HG03565 (cell line): ENCODE measurements around the gene SATB2.

Experiments used
- ATAC-seq: cut with Tn5 transposase; IDR thresholded peaks from one replicate; pipeline ENCODE4 v1.9.1; 2021; ENCODE audit warnings: mild to moderate bottlenecking, moderate library complexity; ENCODE audit not compliant: unreplicated experiment

The SATB2 gene

DNA sequence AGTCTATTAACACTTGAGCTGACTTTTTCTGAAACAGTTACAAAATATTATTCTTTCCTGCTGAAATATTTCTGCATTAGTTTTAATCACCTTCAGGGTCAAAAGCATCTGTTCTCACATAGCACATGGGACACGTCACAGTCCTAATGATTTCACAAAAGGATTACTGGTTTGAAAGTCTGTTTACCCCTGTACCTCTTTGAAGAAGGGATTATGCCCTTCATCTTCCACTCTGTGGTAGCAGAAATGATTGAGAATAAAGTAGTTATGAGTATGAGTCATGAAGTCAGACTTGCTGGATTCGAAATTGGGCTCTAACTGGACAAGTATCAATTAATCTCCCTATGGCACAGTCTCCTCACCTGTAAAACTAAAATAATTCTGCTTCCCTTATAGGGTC lies 121.2 kb downstream of the SATB2 start:
- no peak for ATAC-seq

DNA sequence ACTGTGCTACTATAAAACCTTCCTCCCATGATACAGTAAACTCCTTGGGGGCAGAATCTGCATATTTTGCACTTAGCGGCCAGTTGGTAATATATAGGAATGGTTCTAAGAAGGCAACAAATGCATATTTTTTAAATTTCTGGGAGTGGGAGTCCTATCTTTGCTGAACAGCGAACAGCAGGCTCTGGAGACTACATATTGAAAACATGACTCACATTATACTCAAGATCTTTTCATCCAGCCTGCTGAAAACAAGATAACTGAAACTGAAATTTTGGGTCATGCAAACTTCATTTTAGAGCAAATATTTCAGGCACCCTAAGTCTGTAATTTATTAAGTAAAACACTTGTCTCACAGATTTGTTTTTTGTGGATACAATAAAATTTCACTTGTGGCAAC lies 122.2 kb downstream of the SATB2 start:
- no peak for ATAC-seq

DNA sequence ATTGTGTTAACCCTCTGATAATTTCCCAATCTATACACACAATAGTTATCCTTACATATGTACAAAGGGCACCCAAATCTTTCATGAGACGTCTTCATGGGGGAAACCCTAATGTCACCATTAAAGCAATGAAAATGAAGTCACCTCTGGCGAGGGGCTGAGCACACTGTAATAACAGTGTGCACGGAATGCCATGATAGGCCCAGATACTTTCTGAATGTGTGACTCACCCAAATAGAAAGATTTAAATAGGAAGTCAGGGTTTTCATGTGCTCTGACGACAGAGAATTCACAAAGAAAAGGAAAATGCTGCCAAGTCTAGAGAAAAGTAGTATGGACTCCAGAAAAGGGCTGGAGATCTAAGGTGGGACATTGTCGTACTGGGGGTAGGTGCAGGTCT lies 128.3 kb downstream of the SATB2 start:
- no peak for ATAC-seq

DNA sequence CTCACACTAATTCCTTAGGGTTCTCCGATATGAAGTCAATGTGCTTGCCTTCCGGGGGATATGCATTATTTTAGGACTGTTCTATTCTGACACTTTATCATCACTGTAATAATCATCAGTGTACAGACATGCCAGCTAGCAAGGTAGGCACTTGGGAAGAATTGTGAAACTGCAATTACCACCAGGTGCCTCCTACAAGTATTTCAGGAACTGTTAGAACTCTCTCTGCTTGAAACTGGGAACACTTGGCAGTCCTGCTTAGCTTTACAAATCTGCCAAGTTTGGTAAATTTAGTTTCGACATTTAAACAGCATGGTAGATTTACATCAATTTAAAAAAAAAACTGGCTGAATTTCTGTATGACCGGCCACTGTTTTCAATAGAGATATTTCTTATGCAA lies 128.7 kb downstream of the SATB2 start:
- no peak for ATAC-seq

DNA sequence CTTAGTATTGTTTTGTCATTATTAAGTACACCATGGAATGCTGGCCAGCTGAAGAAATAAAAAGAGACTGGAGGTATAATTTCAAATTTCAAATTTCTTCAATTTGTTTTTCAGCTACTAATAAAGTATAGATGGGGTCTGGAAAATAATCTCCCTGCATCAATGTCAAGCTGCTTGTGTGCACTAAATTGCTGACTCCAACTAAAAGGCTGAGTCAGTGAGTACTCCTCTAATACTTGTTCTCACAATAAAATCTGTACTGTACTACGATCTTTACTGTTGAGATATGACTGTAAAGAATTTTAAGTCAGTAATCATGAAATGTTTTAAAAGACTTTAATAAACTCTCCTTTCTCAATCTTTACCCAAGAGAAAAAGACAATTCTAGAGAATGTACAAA lies 131.9 kb downstream of the SATB2 start:
- ATAC-seq, result no peak

DNA sequence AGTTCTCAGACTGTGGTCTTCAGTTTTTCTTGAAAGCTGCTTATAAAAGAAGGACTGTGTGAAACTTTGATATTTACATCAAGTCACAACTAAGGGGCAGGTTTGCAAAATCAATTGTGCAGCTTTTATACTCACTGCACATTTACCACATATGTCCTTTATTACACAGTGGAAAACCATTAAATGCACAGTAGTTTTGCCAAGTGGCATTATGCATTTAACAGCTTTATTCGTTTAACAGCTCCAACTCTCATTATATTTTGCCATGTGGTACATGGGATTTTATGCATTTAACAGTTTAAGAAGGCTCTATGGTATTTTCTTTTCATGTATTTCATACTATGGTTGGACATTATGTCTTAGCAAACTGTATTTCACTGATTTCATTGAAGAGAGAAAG lies 135.6 kb downstream of the SATB2 start:
- ATAC-seq, result no peak

DNA sequence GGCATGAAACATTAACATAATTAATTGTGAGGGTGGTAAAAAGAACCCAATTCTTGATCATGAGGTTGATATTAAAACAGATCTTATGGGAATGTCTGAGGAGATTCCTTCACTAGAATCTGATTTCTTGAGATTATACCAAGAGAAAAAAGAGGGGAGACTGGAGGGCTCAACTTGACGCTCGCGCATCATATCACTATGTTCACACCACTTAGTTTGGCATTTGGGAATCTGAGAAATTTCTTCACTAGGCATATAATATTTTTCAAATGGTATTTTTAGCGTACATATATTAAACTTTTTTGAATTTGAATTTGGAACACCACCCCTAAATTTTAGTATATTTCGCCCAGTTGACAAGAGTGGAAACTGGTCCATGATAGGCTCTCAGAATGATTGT lies 140.1 kb downstream of the SATB2 start:
- ATAC-seq, result no peak

DNA sequence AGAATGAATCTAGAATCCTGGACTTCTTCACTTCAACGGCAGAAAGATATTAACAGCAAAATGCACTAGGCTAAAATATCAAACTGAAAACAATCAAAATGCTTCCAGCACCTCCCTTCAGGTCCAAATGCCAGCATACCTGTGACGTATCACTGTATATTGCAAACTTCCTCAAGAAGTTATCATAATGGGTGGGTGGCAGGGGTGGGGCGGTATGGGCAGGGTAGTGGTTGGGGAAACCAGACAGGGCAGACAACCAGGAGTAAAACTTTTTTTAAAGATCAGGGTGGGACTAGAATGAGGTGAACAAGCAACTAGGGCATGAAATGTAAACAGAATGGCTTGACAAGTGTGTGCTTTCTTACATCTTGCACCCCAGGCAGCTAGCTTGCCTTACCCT lies 140.9 kb downstream of the SATB2 start:
- ATAC-seq, result no peak

DNA sequence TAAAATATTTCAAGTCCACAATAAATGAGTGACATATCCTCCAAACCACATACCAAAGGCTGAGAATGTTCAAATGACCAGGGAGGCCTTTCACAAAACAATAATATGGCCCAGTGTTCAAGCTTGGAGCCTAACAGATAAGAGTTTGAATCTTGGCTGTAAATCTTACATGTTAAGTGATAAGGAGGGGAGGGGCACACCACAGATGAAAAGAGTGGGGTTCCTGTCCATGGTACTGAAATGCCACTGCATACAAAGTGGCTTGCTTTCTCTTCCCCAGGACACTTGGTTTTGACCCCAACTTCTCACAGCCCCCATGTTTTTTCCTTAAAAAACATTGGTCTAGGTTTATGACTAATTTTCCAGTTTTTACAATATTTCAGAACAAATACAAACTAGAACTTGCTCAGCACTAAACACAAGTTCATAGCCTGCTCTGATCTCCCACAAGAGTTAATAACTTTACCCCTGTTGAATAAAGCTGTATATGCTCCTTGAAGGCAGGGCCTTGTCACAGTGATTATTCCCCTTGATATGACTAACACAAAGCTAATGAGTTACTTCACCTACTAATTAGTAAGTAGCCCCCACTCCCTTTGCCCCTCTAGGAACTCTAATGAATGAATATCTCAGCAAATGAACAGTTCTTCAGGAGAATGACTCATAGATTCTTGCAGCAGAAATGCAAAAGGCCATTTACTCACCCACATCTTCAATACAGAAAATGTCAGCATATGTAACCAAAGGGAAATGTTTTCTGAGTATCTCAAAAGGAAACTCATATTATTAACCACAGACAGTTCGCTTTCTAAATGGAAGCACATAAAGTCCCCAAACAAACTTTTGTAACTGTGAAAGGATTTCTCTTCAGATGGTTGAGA lies 142.2 kb downstream of the SATB2 start:
- no peak for ATAC-seq

DNA sequence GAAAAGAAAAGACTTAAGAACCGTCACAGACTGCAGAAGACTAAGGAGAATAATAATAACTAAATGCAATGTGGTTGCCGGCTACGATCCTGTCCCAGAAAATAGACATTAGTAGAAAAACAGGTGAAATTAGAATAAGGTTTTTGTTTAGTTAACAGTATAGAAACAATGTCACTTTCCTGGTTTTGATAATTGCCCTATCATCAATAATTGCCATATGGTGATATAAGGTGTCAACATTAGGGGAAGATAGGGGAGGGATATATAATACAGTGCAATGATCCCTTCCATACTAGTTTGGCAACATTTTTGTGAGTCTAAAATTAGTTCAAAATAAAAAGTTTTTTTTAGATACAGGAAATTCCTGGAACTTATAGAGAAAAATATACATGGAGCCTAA lies 144.8 kb downstream of the SATB2 start:
- ATAC-seq, result no peak

DNA sequence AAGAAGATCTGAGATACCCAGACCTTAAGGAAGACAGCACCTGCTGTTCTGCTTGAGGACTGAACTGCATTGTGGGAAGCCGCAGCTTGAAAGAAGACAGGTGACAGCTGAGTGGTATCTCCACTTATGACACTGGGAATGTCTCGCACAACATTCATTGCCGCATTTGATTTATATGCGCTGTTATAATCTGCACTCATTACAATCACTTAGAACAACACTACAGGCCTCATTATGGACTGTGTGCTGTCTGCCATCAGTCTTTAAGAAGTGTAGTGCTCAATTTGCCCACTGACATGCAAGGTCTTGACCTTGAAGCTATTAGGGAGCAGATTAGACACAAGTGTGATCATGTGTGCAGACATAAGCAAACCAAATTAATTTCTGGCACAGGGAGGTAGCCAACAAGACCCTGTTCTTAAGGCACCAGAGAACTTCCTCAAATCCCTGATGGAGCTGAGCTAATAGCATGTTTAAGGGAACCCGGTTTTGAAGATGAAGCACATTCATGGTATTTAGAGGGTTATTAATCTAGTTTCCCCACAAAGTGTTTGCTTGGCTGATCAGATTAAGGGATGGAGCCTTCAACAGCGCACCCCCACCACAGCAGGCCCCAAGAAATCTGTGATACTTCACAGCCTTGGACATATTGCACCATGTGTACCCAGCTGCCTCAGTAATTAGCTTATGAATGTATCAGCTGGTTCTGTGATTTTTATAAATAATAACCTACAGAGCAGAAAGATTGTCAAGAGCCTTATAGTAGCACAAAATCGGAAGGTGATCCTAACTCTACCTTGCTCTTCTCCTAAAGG lies 146.8 kb downstream of the SATB2 start:
- no peak for ATAC-seq

DNA sequence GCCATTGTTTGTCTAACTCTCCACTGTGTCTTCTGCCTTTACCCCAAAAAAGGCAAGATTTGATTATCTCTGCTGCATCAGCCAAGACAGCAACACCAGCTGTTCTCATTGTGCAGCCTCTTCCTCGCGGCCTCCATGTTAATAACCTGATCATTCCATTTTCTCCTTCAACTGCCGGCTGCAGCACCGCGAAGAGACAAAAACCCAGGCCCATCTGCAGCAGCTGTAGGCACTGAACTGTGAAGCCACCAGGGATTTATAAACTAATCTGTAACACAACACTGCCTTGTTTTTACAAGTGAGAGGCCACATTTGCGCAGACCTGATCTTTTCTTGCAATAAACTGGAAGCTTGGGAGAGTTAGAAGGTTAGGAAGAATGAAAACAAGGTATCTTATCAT lies 147.8 kb downstream of the SATB2 start:
- ATAC-seq, result no peak

DNA sequence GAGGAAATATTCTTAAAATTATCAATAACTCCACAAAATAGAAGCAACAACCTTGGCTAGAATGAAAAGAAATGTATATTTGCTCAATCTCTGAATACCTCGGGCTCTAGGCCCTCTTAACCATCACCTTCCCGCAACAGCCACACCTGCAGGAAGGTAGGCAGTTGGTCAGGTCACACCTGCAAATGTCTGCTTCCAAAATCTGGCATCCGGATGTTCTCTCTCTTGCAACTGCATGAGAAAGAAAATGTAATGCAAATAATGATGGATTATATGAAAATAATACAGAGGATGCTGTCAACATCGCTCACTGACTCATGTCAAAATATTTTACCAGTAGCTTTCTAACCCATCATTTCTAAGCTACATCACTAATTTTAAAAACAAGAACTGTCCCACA lies 148.3 kb downstream of the SATB2 start:
- ATAC-seq, result no peak

DNA sequence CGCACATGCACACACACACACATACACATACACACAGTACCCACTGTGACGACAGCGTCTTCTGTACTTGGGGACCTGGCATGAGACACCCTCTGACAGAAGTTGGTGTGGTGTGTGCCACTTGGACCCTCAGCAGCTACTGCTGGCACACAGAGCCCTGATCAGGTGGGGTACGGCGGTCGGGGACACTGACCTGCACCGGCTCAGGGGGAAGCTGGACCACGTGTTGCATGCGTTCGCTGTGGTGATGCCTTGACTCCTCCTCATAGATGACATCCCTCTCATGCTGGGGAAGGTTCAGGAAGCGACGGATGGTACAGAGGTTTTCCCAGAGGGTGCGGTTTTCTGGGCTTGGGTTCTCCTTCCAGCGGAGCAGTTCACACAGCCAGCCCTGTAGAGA lies 149.2 kb downstream of the SATB2 start:
- ATAC-seq, result no peak

DNA sequence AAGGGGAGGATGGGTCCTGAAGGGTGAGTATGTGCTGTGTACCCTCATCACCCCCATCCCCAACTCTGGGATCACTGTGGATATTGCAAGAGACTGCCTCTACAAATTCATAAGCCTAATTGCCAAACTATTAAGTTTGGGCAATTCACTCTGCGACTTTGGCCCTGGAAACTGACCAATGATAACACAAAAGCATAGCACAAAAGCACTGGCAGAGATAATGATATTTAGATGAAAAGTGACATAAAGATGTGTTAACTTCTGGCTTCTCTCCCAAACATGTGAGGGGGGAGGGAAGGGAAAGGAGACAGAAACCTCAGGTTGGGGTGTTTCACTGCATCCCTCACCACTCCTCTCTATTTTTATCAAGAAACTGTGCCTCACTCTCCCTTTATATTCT lies 150.3 kb downstream of the SATB2 start:
- ATAC-seq, result no peak

DNA sequence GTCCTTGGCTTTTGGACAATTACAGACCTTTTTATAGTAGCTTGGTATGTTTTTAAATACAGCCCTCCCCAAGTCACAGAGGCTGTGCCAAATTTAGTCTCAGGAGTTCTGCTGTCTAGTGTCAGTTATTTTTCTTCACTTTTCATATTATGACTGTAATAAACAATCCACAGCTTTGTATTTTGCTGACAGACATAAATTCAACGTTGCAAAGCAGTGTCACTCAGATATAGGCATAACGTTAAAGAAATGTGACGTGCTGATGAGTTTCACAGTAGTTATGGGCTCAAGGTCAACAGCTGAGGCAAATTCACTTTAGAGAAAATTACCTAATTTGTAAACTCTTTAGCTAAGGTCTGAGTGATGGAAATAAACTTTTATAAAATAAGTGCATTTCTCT lies 151.6 kb downstream of the SATB2 start:
- no peak for ATAC-seq

DNA sequence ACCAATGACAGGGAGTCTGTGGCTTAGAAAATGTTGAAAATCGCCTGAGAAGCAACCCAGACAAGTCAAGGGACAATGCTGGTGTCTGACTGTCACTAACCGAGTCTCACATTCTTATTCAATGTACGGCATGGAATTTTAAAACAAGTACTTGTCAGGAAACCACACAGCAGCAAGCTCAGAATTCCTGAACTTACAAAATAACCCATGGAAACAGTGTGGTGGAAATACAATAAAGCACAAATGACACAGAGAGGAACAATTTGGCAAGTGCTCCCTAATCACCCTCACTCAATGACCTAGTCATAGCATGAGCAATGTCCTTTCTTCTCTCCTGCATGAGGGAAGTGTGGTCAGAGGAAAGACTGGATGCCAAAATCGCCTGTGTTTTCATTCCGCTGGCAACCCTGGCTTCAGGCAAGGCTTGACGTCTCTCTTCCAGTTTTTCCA lies 154.0 kb downstream of the SATB2 start:
- no peak for ATAC-seq

DNA sequence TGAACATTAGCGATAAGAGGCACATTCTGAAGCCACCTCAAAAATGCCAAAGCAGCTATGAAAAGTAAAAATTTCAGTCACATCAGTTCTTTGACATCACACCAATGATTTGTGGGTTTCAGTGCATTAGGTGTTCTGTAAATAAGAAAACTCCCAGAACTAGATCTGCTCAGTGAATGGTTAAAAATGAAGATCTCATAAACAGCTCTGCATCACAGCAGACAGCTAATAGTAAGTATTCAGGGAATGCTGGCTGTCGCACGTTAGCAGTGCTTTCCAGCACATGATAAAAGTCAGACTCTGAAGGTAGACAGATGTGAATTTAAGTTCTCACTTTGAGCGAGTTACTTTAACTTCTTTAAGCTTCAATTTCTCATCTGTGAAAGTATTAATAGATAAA lies 154.9 kb downstream of the SATB2 start:
- ATAC-seq, result no peak

DNA sequence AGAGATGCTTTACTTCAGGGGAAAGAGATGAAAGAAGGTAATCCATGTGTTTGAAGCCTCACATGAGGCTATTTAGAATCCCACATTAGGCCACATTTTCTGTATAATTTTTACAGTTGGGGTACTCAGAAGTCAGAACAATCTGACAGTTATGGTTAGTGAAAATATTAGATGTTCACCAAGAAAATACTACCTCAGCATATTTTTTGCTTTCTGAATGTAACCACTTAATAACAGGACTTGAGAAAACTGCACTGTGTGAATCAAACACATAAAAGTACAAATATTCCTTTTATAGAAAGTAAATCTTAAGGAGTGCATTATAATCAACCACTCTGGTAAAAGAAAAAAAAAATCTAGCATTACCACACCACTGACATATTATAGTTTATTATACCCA lies 169.3 kb downstream of the SATB2 start:
- no peak for ATAC-seq

DNA sequence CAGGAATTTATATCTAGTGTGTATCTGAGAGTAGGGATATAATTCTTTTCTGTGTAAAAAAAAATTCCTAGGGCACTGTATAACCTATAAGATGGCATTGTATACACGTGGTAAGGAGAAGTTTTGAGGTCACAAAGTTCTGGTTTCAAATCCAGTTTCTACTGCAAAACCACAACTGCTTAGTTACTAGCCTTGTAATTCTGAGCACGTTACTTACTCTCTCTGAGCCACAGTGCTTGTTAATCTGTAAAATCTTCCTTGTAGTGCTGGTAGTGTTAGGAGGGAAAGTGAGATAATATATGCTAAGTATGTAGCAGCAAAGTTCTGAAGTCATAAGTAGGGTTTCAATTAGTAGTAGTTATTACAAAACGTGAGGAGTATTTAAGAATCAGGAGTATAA lies 175.4 kb downstream of the SATB2 start:
- no peak for ATAC-seq

DNA sequence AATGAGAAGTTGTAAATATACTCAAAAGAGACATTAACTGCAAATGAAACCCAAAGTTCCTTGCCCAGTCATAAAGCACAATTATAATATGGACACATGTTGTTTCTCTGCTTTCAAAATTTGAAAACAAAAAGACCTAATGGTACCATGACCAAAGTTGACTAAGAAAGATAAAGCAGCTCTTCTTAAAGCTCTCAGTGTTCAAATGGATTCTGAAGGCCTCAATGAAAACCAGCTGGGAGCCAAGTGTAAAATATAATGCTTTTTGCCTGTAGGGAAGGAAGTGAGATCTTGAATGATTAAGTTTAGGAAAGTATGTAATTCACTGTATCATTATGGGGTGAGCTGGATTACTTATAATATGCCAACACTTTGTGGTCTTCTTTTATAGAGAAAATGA lies 178.6 kb downstream of the SATB2 start:
- no peak for ATAC-seq

DNA sequence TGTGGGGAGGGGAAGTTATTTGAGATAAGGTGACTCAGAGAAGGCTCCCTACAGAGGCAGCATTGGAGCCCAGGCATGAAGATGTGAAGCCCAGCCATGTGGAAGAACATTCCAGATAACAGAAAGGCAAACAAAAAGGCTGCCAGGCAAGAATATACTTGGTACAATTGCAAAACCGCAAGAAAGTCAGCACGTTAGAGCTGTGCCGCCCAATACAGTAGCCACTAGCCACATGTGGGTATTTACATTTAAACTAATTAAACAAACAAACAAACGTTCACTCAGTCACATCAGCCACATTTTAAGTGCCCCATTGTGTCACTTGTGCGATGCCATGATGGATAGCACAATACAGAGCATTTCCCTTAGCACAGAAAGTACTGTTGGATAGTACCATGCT lies 179.6 kb downstream of the SATB2 start:
- no peak for ATAC-seq
